ENCODE data around the gene KRTAP4-5. TPM values are rescaled to one million over a fixed set of nuclear protein-coding genes. Genes with fewer than 3 reads are reported as not detected.
"Not testable (repeated sequence)": the region's sequence is repeated elsewhere in the genome, so short reads cannot be mapped to it uniquely, and the experiment has no call there.

The KRTAP4-5 gene
- total RNA-seq, 1 donor from 2014 or later, result not detected

DNA sequence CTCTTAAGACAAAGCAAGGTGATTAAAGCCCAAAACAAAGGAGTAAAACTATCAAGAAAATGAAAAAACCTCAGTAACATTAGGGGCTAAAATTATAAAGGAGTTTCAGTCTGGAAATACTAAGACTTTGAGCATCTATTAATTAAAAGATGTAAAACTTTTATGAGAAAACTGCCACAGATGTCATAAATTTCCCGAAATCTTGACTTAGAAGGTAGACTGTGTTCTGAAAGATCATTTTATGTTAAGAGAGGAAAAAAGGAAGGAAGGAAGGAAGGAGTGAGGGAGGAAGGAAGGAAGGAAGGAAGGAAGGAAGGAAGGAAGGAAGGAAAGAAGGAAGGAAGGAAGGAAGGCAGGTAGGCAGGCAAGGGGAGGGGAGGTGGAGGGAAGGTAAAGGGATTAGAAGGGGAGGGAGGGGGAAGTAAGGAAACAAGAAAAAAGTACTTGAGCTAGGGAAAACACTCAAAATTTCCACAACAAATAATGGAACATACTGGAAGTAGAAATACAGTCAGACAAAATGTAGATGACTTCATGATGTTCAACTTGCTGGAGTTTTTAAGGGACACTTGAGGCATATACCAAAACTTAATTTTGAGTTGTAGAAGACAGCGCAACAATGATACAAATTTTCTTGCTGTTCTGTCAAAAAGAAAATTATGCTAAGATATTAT lies 2.0 kb downstream of the KRTAP4-5 start:
- DNase-seq (ENCODE audit: low spot score), result no peak

DNA sequence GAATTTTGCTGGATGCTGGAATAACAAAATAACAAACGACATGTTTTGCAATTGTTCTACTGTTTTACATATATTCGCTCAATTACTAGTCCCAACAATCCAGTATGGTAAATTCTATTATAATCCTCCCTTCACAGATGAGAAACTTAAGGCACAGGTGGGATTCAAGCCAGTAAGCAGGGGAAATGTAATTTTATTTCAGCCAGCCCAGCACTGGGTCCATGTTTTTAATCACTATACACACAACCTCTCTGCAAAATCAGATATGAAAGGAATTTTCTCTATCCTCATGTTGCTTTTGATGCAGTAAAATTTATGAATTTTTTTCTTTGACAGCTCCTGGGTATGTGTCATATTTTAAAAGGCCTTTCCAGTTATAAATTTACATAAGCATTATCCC lies 4.4 kb downstream of the KRTAP4-5 start:
- DNase-seq (ENCODE audit: low spot score), result no peak

DNA sequence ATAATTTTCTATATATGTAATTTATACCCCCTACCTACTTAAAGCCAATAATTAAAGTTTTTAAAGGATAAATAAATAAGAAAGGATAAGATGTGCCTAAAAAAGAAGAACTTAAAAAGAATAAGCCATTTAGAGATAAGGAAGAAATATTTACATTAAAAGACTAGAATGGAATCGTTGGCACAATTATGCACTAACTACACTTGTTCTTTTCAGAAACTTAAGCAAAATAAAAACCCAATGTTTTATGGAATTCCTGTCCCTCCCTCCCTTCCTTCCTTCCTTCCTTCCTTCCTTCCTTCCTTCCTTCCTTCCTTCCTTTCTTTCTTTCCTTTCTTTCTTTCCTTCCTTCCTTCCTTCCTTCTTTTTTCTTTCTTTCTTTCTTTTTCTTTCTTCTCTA lies 4.8 kb downstream of the KRTAP4-5 start:
- no peak for DNase-seq (ENCODE audit: low spot score)

DNA sequence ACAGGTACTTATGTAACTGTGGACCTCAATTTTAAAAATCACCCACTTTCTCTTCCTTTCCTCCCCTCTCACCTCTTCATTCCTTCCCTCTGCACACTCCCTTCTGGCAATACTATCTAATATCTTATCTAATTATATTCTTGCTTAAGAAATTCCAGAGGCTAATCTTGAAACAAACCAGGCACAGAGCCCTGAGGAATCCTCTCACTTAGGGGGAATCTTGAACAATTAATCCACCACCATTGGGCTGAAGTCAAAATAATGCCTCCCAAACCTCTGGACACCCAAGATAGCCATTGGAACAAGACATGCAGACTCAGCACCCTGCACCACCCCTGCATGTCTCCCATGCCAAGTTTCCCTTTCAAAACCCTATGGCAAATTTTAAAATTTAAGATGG lies 8.3 kb downstream of the KRTAP4-5 start:
- DNase-seq (ENCODE audit: low spot score), result no peak

DNA sequence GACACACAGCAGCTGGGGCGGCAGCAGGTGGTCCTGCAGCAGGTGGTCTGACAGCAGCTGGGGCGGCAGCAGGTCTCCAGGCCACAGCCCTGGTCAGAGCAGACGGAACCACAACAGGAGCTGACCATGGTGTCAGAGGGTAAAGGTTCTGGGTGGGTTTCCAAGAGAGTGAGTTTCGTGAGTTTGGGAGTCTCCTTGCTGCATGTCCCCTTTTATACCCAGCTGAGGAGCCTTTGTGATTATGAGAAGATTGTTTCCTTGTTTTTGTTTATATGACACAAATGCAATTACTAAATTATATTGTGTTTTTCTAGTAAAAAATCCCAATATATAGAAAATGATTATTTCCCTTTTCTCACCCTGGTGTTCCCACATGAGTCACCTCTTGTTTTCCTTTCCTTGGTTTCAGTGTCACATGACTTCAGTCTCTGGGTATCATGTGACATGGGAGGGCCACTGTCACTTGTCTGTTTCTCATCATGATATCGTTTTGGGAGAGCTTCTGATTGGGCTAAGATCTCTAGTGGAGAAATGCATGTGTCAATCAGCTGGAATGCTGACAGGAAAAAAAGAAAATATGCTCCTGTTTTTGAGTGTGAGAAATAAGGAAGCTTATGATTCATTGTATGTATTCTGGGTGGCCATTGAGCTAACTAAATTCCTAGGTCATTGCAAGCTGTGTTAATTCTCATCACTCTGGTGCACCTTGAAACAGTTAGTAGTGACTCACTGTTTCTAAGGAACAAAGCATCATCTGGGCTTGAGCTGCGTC lies 9.1 kb downstream of the KRTAP4-5 start, which contains the start of gene KRTAP4-6:
KRTAP4-6 (minus strand) TSS at position 185 of the 772 bp plus-strand sequence; CDS start at position 128, 57 bp downstream.
- no peak for DNase-seq (ENCODE audit: low spot score)

DNA sequence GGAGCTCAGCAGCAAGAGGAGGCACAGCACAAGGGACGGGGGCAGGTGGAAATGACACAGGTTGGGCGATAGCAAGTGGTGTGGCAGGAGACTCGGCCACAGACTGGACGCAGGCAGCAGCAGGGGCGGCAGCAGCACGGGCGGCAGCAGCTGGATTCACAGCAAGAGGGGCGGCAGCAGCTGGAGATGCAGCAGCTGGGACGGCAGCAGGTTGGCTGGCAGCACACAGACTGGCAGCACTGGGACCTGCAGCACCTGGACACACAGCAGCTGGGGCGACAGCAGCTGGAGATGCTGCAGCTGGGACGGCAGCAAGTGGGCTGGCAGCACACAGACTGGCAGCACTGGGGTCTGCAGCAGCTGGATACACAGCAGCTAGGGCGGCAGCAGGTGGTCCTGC lies 9.8 kb downstream of the KRTAP4-5 start:
- DNase-seq (ENCODE audit: low spot score), result not testable (repeated sequence)

DNA sequence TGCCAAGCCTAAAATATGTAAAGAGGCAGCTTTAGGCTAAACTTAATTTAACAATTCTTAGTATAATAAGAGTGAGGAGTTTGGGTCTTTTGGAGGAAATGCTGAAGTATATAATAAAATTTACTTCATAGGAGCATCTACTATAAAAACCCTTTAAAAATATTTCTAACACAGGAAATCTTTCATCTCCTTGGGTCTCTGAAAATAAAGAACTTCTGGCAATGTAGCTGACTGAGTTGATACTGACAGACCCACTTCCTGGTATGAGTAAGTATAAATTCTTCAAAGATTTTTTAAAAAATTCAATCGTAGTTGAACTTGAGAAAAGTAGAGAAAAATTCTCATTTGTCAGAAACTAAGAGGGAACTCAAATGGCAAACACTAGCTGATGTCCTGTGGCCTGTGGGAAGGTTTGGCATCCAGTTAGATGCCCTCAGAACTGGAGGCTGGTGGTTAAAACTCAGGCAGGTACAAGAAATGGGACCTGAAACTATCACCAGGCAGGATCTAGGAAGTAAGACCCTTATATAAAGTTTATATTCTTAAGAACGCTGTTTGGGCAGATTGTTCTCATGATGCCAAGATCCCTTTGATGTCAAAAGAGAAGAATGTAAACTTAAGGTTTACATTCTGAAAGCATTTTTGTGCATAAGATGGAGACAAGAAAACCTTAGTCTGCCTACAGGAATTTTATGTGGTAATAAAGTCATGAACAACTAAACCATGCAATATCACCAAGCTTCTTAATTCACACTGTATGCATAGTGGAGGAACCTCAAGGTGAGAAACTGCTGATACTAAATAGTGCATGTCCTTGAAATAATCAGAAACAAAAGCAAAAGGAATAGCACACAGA lies 15.5 kb downstream of the KRTAP4-5 start:
- no peak for DNase-seq (ENCODE audit: low spot score)

DNA sequence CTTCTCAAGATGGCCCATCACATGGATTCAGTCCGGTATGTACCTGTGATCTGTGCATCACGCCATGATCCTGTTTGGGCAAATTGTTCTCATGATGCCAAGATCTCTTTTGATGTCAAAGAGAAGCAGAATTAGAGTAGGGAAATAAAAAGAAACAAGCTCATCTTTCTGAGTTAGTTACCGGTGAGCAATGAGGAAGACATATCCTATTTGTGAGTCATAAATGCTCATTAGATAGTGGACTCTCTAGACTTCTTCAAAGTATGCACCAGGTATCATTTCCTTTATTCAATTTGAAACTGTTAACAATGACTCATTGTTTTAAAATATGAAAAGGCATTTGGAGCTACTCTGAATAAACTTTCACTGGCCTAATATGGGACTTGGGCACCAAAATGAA lies 17.6 kb downstream of the KRTAP4-5 start:
- DNase-seq (ENCODE audit: low spot score), result no peak

DNA sequence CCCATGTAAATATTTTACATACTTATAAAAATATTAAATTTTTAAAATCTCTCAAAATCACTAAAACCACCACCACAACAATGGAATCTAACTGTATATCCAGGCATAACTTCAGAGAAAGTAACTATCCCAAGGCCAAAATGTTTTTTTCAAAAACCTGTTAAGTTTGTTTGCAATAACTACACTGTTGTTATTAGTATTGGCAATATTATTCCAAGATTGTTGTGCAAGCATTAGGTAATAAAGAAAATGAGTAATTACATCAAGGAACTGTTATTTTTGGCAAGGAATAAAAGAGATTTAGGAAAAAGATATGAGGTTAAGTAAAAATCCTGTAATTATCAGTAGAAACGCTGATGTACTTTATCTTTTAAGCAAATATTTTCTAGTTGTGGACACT lies 22.3 kb downstream of the KRTAP4-5 start:
- no peak for DNase-seq (ENCODE audit: low spot score)

DNA sequence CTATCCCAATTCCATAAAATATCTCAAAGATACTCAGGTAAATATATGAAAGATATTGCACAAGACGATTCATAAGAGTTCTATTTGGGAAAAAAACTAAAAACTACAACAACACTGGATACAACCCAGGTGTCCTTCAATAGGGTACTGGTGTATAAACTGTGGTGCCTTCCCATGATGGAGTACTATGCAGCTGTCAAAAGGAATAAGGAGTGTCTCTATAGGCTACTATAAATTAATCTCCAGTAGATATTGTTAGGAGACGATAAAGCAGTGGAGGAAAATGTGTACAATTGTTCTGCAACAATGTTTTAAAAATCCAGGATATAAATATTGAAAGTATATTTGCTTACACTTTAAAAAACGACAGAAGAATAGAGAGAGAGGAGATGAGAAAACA lies 23.2 kb downstream of the KRTAP4-5 start:
- no peak for DNase-seq (ENCODE audit: low spot score)

DNA sequence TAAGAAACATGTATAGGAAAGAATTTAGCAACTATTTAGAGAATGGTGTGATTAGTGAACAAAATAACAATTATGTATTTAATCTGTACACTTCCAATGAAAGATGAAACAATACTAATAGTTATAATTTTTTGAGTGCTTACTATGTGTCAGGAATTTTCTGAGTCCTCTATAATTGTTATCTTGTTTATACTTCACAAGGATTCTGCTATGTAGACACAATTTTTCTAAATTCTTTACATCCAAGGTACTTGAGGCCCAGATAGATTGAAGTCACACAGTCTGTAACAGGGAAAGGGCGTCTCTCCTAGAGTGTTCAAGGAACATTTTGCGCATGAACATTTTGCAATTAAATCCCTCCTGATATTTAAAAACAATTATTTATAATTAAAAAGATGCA lies 24.6 kb downstream of the KRTAP4-5 start:
- no peak for DNase-seq (ENCODE audit: low spot score)

DNA sequence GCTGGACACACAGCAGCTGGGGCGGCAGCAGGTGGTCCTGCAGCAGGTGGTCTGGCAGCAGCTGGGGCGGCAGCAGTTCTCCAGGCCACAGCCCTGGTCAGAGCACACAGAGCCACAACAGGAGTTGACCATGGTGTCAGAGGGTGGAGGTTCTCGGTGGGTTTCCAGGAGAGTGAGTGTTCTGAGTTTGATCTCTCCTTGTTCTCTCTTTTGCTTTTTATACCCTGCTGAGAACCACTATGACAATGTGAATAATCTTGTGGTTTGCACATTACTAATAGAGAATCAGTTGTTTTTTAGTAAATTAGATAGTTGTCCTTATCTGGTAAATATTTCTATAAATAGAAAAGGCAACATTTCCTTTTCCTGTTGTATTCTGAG lies 25.6 kb downstream of the KRTAP4-5 start, which contains the start of gene KRTAP4-12:
KRTAP4-12 (minus strand) TSS at position 192 of the 381 bp plus-strand sequence; CDS start at position 132, 60 bp downstream.
- DNase-seq (ENCODE audit: low spot score), result not testable (repeated sequence)

DNA sequence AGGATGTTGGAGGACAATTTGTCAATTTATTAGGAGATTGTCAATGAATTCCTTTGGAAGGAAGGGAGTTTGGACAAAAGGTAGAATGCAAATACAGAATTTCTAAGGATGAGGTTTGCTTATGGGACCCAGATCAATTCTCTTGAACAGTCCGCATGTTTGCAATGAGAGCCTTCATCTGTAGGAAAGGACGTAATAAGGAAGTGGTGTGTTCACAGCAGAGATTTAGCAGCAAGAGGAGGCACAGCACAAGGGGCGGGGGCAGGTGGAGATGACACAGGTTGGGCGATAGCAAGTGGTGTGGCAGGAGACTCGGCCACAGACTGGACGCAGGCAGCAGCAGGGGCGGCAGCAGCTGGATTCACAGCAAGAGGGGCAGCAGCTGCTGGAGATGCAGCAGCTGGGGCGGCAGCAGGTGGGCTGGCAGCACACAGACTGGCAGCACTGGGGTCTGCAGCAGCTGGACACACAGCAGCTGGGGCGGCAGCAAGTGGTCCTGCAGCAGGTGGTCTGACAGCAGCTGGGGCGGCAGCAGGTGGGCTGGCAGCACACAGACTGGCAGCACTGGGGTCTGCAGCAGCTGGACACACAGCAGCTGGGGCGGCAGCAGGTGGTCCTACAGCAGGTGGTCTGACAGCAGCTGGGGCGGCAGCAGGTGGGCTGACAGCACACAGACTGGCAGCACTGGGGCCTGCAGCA lies 26.2 kb downstream of the KRTAP4-5 start:
- DNase-seq (ENCODE audit: low spot score), result not testable (repeated sequence)

DNA sequence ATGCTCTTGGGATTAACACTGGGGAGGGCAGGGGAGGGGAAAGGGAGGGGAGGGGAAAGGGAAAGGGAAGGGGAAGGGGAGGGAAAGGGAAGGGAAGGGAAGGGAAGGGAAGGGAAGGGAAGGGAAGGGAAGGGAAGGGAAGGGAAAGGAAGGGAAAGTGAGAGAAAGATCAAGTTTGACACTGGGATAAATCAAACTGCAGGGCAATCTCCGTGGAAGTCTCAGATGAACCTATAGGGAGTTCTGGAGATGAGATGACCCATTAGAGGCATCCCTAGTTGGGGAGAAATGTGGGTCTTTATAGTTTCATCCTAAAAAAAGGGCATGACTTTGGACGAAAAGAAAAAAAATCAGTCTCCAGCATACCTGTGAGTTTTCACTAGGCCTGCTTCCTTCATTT lies 27.9 kb downstream of the KRTAP4-5 start:
- DNase-seq (ENCODE audit: low spot score), result no peak

DNA sequence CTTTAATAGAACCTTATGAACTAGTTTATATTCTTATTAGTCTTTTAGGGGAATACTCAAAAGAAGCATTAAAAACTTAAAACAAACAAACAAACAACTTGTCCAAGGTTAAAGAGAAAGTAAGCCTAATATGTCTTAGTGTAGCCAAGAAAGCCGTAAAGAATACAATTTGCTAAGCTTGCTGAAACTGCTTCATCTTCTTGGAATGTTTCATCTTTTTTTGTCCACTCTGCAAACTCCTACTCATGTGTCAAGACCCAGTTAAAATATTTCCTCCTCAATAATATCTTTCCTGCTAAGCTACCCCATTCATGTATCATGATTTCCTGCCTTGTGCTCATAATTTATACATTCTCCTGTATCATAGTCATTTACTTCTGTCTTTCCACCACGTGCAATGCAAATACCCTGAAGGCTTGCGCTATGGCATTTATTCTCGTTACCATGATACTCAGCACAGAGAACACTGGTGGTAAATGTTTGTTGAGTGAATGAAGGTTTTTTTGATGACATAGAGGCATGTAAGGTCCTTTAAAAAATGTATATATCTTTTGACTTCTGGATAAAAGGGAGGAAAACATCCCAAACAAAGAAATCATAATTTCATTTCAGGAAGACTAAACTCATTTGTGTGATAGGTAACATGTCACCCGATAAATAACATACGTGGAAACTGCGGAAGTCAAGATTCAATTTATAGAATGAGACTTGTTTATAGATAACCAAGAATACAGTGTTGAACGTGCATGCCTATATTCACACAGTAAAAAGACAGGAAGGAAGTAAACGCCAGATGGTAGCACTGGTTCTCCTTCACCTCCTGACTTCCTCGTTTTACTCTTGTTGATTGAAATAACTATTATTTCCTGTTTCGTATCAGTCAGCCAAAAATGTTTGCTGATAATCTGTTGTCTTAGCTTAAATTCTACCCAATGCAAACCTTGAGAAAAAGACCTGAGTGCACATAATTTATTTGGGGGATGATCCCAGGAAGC lies 29.6 kb downstream of the KRTAP4-5 start:
- DNase-seq (ENCODE audit: low spot score), result not testable (repeated sequence)

DNA sequence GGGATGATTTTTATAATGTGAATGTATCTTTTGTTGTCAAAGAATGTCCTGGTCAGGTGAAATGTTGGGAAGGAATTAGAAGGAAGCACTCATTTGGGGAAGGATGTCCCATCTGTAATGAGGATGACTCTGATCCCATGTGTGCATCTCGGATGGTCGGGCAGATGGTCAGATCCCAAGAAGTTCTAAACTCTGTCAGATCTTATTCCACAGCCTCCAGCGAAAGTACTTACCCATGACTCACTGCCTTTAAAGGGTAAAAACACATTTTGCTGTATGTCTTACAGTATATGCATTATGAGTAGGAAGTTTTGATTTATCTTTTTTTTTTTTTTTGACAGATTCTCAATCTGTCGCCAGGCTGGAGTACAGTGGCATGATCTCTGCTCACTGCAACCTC lies 30.9 kb downstream of the KRTAP4-5 start:
- DNase-seq (ENCODE audit: low spot score), result no peak

DNA sequence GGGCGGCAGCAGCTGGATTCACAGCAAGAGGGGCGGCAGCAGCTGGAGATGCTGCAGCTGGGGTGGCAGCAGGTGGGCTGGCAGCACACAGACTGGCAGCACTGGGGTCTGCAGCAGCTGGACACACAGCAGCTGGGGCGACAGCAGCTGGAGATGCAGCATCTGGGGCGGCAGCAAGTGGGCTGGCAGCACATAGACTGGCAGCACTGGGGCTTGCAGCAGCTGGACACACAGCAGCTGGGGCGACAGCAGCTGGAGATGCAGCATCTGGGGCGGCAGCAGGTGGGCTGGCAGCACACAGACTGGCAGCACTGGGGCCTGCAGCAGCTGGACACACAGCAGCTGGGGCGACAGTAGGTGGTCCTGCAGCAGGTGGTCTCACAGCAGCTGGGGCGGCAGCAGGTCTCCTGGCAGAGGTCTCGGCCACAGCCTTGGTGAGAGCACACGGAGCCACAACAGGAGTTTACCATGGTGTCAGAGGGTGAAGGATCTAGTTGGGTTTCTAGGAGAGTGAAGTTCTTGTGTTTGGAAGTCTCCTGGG lies 31.7 kb downstream of the KRTAP4-5 start, which contains the start of gene KRTAP4-11:
KRTAP4-11 (minus strand) TSS at position 528 of the 541 bp plus-strand sequence; CDS start at position 470, 58 bp downstream.
- not testable (repeated sequence) for DNase-seq (ENCODE audit: low spot score)

DNA sequence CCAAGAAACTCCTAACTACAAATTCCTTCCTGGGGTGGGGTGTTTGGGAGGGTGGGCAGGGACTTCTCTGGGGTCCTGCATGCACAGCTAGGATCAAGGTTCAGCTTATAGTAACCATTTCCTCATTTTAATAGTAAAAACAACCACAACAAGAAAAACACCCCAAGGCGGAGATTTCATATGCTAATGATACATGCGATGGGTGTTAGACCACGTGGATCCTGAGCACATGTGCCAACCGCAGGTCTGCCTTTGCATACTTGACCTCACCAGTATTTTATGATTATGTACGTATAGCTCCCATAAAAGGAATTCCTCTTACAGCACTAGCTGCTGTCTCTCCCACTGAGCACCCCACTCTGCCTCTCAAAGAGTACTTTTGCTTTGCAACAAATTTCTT lies 33.3 kb downstream of the KRTAP4-5 start:
- DNase-seq (ENCODE audit: low spot score), result no peak

DNA sequence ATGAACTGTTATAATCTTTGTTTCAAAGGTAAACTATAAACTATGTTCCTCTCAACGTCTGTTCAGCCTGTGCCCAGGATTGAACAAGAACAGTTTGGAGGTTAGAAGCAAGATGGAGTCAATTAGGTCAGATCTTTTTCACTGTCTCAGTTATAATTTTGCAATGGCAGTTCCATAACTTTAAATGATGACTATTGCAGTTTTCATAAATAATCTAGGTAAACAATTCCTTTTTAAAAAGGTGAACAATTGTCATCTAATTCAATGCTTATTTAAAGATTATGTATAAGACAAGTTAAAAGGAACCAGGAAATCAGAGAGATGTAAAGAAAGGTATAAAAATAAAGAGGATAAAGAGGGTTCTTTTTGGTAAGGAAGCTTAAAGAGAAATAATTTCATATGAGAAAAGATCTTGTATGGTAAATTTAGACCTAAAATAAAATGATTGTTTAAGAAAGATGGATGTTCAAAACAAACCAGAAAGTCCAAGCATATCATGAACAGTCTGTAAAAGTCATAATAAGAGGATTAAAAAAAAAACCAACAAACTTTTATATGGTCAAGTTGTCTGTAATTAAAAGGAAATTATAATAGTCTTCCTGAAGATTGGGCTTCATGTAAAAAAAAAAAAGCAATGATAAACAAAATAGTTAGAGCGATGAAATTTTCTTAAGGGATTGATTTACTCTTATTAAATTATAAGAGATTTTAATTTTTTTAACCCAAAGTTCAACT lies 38.3 kb downstream of the KRTAP4-5 start:
- no peak for DNase-seq (ENCODE audit: low spot score)
